GM12891 (cell line): ENCODE results near the gene SEPTIN3.

Experiments
- DNase-seq: peaks from one replicate; pipeline ENCODE4 v3.0.0; 2011; ENCODE audit warnings: low spot score; ENCODE audit not compliant: insufficient read length
- FAIRE-seq: peaks from 2 replicates; lab custom pipeline; 2011; peaks lifted over from hg19 to GRCh38; lab: Jason Lieb, UNC
- PAX5 ChIP-seq: IDR thresholded peaks from 2 replicates; pipeline ENCODE4 v1.6.1; 2011; ENCODE audit warnings: low read length, moderate library complexity, mild to moderate bottlenecking; ENCODE audit not compliant: insufficient read depth, severe bottlenecking
- POLR2A ChIP-seq: IDR thresholded peaks from 2 replicates; pipeline ENCODE4 v1.6.1; 2011; ENCODE audit warnings: low read depth, low read length, control low read depth
- POLR2AphosphoS5 ChIP-seq: IDR thresholded peaks from 2 replicates; pipeline ENCODE4 v1.6.1; 2011; ENCODE audit warnings: low read depth, low read length, control low read depth
- POU2F2 ChIP-seq: IDR thresholded peaks from 2 replicates; pipeline ENCODE4 v1.6.1; 2011; ENCODE audit warnings: low read depth, mild to moderate bottlenecking, control low read depth, low read length, moderate library complexity
- SPI1 ChIP-seq: IDR thresholded peaks from 2 replicates; pipeline ENCODE4 v1.6.1; 2011; ENCODE audit warnings: low read depth, low read length, control low read depth
- TAF1 ChIP-seq: IDR thresholded peaks from 2 replicates; pipeline ENCODE4 v1.6.1; 2011; ENCODE audit warnings: low read depth, low read length, control low read depth

The SEPTIN3 gene

GRCh38 chr22:42013385-42013784 lies 44.1 kb downstream of the SEPTIN3 start:
- FAIRE-seq = no peak
- TF ChIP-seq SPI1 (no peak), TAF1 (no peak), POLR2AphosphoS5 (no peak), POLR2A (no peak)
- no peak for DNase-seq

- TF ChIP-seq POU2F2 = no peak
- no peak for TF ChIP-seq POLR2A
- TF ChIP-seq POLR2AphosphoS5 = no peak
- TF ChIP-seq SPI1 = no peak
- TF ChIP-seq PAX5 = no peak
- TF ChIP-seq TAF1 = no peak
- FAIRE-seq (no peak), DNase-seq (no peak)
These were observed 46.9 kb downstream of the SEPTIN3 start for GRCh38 chr22:42016111-42016510.

- FAIRE-seq (no peak), DNase-seq (no peak)
- TF ChIP-seq PAX5 (no peak), POLR2AphosphoS5 (no peak), SPI1 (no peak), POLR2A (no peak), POU2F2 (no peak), TAF1 (no peak)
These were observed 49.0 kb downstream of the SEPTIN3 start for GRCh38 chr22:42018224-42018623.
